ENCODE data around the gene DHFR.

The DHFR gene

DNA sequence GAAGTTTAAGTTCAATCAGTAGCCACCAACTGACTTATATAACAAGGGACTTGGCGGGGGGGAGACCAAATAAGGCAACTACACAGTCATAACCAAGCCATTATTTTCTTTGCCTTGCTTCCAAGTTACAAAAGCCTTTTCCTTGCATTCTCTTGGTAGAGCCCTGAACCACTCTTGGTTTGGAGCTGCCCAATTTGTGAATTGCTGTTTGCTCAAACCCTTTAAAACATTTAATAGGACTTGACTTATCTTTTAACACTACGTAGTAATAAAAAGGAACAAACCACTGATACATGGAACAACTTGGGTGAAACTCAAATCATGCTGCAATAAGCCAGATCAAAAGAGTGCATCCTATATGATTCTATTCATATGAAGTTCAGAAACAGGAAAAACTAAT, 32.0 kb downstream of the DHFR start:
- H3F3A ChIP-seq (ENCODE audit: control insufficient read depth, insufficient read depth): peaks cover 5% of the 10 kb centered on the region; the same call in 1 of the 2 replicates
- no peaks in the 10 kb centered on the region for H3K9me3 ChIP-seq (ENCODE audit: control insufficient read depth, insufficient read depth, low read length)
- H3K27ac ChIP-seq (ENCODE audit: low read depth, low read length): no peak overlapping the region
- H3K36me3 ChIP-seq (ENCODE audit: control insufficient read depth, low read length): no peaks in the 10 kb centered on the region; the same call in 1 of the 2 replicates
- H3K79me2 ChIP-seq (ENCODE audit: control insufficient read depth, low read length): no peaks in the 10 kb centered on the region
- no peaks in the 10 kb centered on the region for H4K20me1 ChIP-seq (ENCODE audit: control insufficient read depth, insufficient read depth, low read depth, low read length)
- no peak overlapping the region for H3K4me3 ChIP-seq (ENCODE audit: low read length)
- no peaks in the 10 kb centered on the region for H3K9me2 ChIP-seq (replicated peaks; ENCODE audit: control insufficient read depth, low read length)
- TF ChIP-seq EZH2phosphoT487 (IDR thresholded peaks at IDR 0.05; ENCODE audit: borderline replicate concordance, low read length): no peak
- TF ChIP-seq, protein P1, sequence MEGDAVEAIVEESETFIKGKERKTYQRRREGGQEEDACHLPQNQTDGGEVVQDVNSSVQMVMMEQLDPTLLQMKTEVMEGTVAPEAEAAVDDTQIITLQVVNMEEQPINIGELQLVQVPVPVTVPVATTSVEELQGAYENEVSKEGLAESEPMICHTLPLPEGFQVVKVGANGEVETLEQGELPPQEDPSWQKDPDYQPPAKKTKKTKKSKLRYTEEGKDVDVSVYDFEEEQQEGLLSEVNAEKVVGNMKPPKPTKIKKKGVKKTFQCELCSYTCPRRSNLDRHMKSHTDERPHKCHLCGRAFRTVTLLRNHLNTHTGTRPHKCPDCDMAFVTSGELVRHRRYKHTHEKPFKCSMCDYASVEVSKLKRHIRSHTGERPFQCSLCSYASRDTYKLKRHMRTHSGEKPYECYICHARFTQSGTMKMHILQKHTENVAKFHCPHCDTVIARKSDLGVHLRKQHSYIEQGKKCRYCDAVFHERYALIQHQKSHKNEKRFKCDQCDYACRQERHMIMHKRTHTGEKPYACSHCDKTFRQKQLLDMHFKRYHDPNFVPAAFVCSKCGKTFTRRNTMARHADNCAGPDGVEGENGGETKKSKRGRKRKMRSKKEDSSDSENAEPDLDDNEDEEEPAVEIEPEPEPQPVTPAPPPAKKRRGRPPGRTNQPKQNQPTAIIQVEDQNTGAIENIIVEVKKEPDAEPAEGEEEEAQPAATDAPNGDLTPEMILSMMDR (IDR thresholded peaks at IDR 0.05; ENCODE audit: low read depth, low read length, poor library complexity, severe bottlenecking): no peak
- no peaks in the 10 kb centered on the region for H3K4me1 ChIP-seq (ENCODE audit: control insufficient read depth, low read length)
- no peaks in the 10 kb centered on the region for H3K27me3 ChIP-seq (ENCODE audit: control insufficient read depth, low read length)
- no peak overlapping the region for H3K4me2 ChIP-seq (ENCODE audit: low read length)

DNA sequence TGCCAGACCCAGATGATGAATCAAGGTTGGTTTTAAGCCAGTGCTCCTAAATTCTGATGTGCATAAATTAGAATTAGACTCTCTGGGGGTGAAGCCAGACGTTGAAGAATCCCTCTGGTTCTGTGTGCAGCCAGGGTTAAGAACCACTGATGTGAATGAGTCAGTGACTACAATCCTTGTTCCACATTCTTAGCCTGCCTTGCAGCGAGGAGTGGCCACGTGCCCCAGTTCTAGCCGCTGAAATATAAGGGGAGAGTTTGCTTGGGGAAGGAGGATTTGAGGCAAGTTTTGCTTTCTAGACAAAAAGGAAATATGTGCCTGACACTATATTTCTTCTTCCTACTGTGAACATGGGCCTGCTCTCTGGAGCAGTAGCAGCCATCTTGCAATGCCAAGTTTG, 34.6 kb downstream of the DHFR start:
- TF ChIP-seq, protein P1 (IDR thresholded peaks at IDR 0.05; ENCODE audit: low read depth, low read length, poor library complexity, severe bottlenecking): no peak
- no peak for TF ChIP-seq EZH2phosphoT487 (IDR thresholded peaks at IDR 0.05; ENCODE audit: borderline replicate concordance, low read length)
- H3K9me3 ChIP-seq (ENCODE audit: control insufficient read depth, insufficient read depth, low read length): no peaks in the 10 kb centered on the region
- H3K27ac ChIP-seq (ENCODE audit: low read depth, low read length): no peak overlapping the region
- H3K27me3 ChIP-seq (ENCODE audit: control insufficient read depth, low read length): no peaks in the 10 kb centered on the region
- H3F3A ChIP-seq (ENCODE audit: control insufficient read depth, insufficient read depth): no peaks in the 10 kb centered on the region
- H3K9me2 ChIP-seq (replicated peaks; ENCODE audit: control insufficient read depth, low read length): no peaks in the 10 kb centered on the region
- H3K4me3 ChIP-seq (ENCODE audit: low read length): no peak overlapping the region
- no peaks in the 10 kb centered on the region for H3K4me1 ChIP-seq (ENCODE audit: control insufficient read depth, low read length)
- H4K20me1 ChIP-seq (ENCODE audit: control insufficient read depth, insufficient read depth, low read depth, low read length): no peaks in the 10 kb centered on the region
- no peak overlapping the region for H3K4me2 ChIP-seq (ENCODE audit: low read length)
- H3K79me2 ChIP-seq (ENCODE audit: control insufficient read depth, low read length): no peaks in the 10 kb centered on the region
- H3K36me3 ChIP-seq (ENCODE audit: control insufficient read depth, low read length): no peaks in the 10 kb centered on the region

DNA sequence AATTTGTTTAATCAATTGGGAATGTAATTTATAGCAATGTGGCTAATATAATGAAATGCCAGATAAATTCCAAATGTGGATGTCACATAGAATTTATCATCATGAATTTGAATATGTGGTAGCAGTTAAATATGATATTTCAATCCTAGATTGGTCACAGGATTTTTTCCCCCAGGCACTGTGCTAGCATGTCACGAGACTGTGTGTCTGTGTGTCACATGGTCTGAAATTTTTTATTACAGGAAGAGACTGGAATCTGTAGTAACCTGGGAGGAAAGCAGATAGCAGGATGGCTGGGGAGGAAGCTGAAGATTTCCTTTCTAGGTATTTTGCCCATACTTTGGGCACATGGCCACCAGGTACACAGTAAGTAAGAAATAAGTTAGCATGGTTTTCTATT, 35.7 kb downstream of the DHFR start:
- H3K4me2 ChIP-seq (ENCODE audit: low read length): no peak overlapping the region
- H3F3A ChIP-seq (ENCODE audit: control insufficient read depth, insufficient read depth): no peaks in the 10 kb centered on the region
- no peaks in the 10 kb centered on the region for H3K9me2 ChIP-seq (replicated peaks; ENCODE audit: control insufficient read depth, low read length)
- H3K36me3 ChIP-seq (ENCODE audit: control insufficient read depth, low read length): no peaks in the 10 kb centered on the region
- H3K4me3 ChIP-seq (ENCODE audit: low read length): no peak overlapping the region
- no peaks in the 10 kb centered on the region for H3K27me3 ChIP-seq (ENCODE audit: control insufficient read depth, low read length)
- H3K79me2 ChIP-seq (ENCODE audit: control insufficient read depth, low read length): no peaks in the 10 kb centered on the region
- H3K27ac ChIP-seq (ENCODE audit: low read depth, low read length): no peak overlapping the region
- no peak for TF ChIP-seq EZH2phosphoT487 (IDR thresholded peaks at IDR 0.05; ENCODE audit: borderline replicate concordance, low read length)
- TF ChIP-seq, protein P1 (IDR thresholded peaks at IDR 0.05; ENCODE audit: low read depth, low read length, poor library complexity, severe bottlenecking): no peak
- H3K9me3 ChIP-seq (ENCODE audit: control insufficient read depth, insufficient read depth, low read length): no peaks in the 10 kb centered on the region
- no peaks in the 10 kb centered on the region for H4K20me1 ChIP-seq (ENCODE audit: control insufficient read depth, insufficient read depth, low read depth, low read length)
- H3K4me1 ChIP-seq (ENCODE audit: control insufficient read depth, low read length): no peaks in the 10 kb centered on the region

DNA sequence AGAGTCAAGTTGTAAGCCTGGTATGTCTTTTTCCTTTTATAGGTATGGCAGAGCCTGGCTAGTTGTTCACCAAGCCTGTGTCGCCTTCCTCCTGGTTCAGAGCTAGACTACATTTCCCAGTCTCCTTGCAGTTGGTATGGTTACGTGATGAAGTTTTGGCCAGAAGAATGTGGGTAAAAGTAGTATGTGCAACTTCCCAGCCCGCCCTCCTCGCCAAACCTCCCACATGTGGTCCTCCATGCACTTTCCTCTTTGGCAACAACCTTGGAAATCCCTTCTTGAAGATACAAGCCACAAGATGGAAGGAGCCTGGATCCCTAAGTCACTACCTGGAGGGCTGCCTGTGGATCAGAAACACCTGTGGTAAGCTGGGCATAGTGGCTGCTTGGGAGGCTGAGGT, 36.3 kb downstream of the DHFR start:
- H4K20me1 ChIP-seq (ENCODE audit: control insufficient read depth, insufficient read depth, low read depth, low read length): no peaks in the 10 kb centered on the region
- no peak overlapping the region for H3K4me3 ChIP-seq (ENCODE audit: low read length)
- no peaks in the 10 kb centered on the region for H3K9me3 ChIP-seq (ENCODE audit: control insufficient read depth, insufficient read depth, low read length)
- no peaks in the 10 kb centered on the region for H3K79me2 ChIP-seq (ENCODE audit: control insufficient read depth, low read length)
- H3K4me2 ChIP-seq (ENCODE audit: low read length): no peak overlapping the region
- H3K36me3 ChIP-seq (ENCODE audit: control insufficient read depth, low read length): no peaks in the 10 kb centered on the region
- H3K27ac ChIP-seq (ENCODE audit: low read depth, low read length): no peak overlapping the region
- TF ChIP-seq, protein P1 (IDR thresholded peaks at IDR 0.05; ENCODE audit: low read depth, low read length, poor library complexity, severe bottlenecking): no peak
- TF ChIP-seq EZH2phosphoT487 (IDR thresholded peaks at IDR 0.05; ENCODE audit: borderline replicate concordance, low read length): no peak
- no peaks in the 10 kb centered on the region for H3K4me1 ChIP-seq (ENCODE audit: control insufficient read depth, low read length)
- H3K27me3 ChIP-seq (ENCODE audit: control insufficient read depth, low read length): no peaks in the 10 kb centered on the region
- H3K9me2 ChIP-seq (replicated peaks; ENCODE audit: control insufficient read depth, low read length): no peaks in the 10 kb centered on the region
- H3F3A ChIP-seq (ENCODE audit: control insufficient read depth, insufficient read depth): no peaks in the 10 kb centered on the region

All from DOHH2 (cell line).